Transverse colon (tissue), 4 donors: ENCODE measurements around the gene KLC3. TPM values are rescaled to one million over a fixed set of nuclear protein-coding genes. Genes with fewer than 3 reads are reported as not detected.
"Not testable (repeated sequence)": the region's sequence is repeated elsewhere in the genome, so short reads cannot be mapped to it uniquely, and the experiment has no call there.

ENCODE experiments used
- DNase-seq: peaks from one replicate; pipeline ENCODE4 v3.0.0-alpha.2; 2019
- H3K27ac ChIP-seq, 4 donors: fragments of 200-600 bp; sonication (generic); 2 replicates each; pipeline ENCODE4 v1.5.1; 2016 to 2018; ENCODE audit warnings: inconsistent platforms in 4 of 4
- H3K27me3 ChIP-seq: fragments of 200-600 bp; sonication (generic); 2 replicates; pipeline ENCODE4 v1.5.1; 2017; ENCODE audit warnings: inconsistent platforms
- H3K36me3 ChIP-seq, 4 donors: fragments of 200-600 bp; sonication (generic); 2 replicates each; pipeline ENCODE4 v1.5.1; 2017 to 2019; ENCODE audit warnings: inconsistent platforms in 4 of 4
- H3K4me1 ChIP-seq, 4 donors: fragments of 200-600 bp; sonication (generic); 2 replicates each; pipeline ENCODE4 v1.5.1; 2017 to 2020; ENCODE audit warnings: inconsistent platforms in 4 of 4
- H3K4me3 ChIP-seq, 4 donors: fragments of 200-600 bp; sonication (generic); 1 replicate in 1 of 4; 2 replicates in 3 of 4; pipeline versions ENCODE4 v1.5.1 to v1.6.1; 2017 to 2019; ENCODE audit warnings: inconsistent platforms in 4 of 4
- H3K9me3 ChIP-seq, 2 donors: fragments of 200-600 bp; sonication (generic); 2 replicates each; pipeline ENCODE4 v1.5.1; 2017 to 2019; ENCODE audit warnings: inconsistent platforms in 2 of 2
- EP300 ChIP-seq: sonication (generic); formaldehyde crosslinking; IDR thresholded peaks from one replicate; pipeline ENCODE4 v1.6.1; 2017; ENCODE audit warnings: antibody characterized with exemption, low read depth
- POLR2A ChIP-seq: fragments of 450-650 bp; IDR thresholded peaks from one replicate; pipeline ENCODE4 v1.6.1; 2016; ENCODE audit warnings: antibody characterized with exemption, mild to moderate bottlenecking, moderate library complexity
- POLR2AphosphoS5 ChIP-seq, 3 donors: sonication (generic); formaldehyde crosslinking; IDR thresholded peaks; one replicate each; pipeline ENCODE4 v1.6.1; 2016; ENCODE audit warnings: antibody characterized with exemption in 3 of 3
- WGBS, 2 donors: methylation state at CpG; one replicate each; pipeline ENCODE4 v1.1.5; 2018; ENCODE audit warnings: low coverage in 1 of 2; 5-methylcytosine and 5-hydroxymethylcytosine counted together
- in situ Hi-C, 4 donors: fragments of 200-750 bp; cut with MboI; loops; one replicate each; pipeline versions ENCODE4 v1.15.0 to v1.15.1; 2017; ENCODE audit warnings: low sequenced_read_pairs in 3 of 4, low pct_ligation_motif_present in 1 of 4, low pct_unique_long_range_greater_than_20kb in 1 of 4
- intact Hi-C: fragments of 100-400 bp; cut with DNase I; formaldehyde crosslinking; loops from one replicate; pipeline ENCODE4 v1.15.1; 2023; ENCODE audit warnings: low total_unique reads
- total RNA-seq, 4 donors: library from RNA; depleted of rRNA; stranded (reverse); fragments of >200 nt; gene quantifications; one replicate each; pipeline ENCODE4 v1.1.0, GENCODE V29; 2016
- TF ChIP-seq, protein P1 (sequence below), 5 experiments: fragments of 200-600 bp in 3 of 5; fragments of 450-650 bp in 2 of 5; sonication (generic) in 3 of 5; IDR thresholded peaks; 1 replicate in 2 of 5; 2 replicates in 3 of 5; pipeline ENCODE4 v1.5.1; 2016 to 2017; ENCODE audit warnings: antibody characterized with exemption in 5 of 5, inconsistent platforms in 3 of 5, mild to moderate bottlenecking in 2 of 5, moderate library complexity in 1 of 5

The KLC3 gene
- total RNA-seq, 4 donors from 2014 or later, result not detected

DNA sequence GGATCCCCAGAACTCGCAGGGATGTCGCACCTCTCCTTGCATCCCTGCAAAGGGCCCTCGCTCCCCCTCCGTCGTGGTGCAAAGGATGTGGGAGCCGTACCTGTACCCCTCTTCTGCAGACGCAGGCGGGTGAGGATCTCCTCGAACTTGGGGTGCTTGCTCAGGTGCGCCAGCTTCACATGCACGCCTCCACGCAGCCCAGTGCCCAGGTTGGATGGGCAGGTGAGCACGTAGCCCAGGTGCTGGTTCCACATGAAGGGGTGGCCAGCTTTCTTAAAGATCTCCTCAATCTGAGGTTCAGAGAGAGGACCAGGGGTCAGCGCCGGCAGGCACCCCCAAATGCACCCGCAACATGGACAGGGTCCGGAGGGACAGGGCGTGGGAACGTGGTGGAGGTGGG lies 33.2 kb upstream of the KLC3 start:
- Histone ChIP-seq H3K4me3 (no peak overlapping the region), H3K27me3 (no peaks in the 10 kb centered on the region), H3K36me3 (no peaks in the 10 kb centered on the region), H3K27ac (no peak overlapping the region), H3K4me1 (no peaks in the 10 kb centered on the region), H3K9me3 (no peaks in the 10 kb centered on the region)
- WGBS, 2 donors, result 93% methylated on average over 19 of the region's 19 CpGs; no CpG with 5 or more reads in 1 of the 2 donors
- in situ Hi-C loops, result no loop called here
- DNase-seq, result no peak
- TF ChIP-seq EP300 (no peak), POLR2AphosphoS5 (IDR thresholded peaks at IDR 0.05) (no peak), POLR2A (no peak)
- TF ChIP-seq, protein P1, sequence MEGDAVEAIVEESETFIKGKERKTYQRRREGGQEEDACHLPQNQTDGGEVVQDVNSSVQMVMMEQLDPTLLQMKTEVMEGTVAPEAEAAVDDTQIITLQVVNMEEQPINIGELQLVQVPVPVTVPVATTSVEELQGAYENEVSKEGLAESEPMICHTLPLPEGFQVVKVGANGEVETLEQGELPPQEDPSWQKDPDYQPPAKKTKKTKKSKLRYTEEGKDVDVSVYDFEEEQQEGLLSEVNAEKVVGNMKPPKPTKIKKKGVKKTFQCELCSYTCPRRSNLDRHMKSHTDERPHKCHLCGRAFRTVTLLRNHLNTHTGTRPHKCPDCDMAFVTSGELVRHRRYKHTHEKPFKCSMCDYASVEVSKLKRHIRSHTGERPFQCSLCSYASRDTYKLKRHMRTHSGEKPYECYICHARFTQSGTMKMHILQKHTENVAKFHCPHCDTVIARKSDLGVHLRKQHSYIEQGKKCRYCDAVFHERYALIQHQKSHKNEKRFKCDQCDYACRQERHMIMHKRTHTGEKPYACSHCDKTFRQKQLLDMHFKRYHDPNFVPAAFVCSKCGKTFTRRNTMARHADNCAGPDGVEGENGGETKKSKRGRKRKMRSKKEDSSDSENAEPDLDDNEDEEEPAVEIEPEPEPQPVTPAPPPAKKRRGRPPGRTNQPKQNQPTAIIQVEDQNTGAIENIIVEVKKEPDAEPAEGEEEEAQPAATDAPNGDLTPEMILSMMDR (IDR thresholded peaks at IDR 0.05), result no peak
- intact Hi-C loops, result no loop called here

DNA sequence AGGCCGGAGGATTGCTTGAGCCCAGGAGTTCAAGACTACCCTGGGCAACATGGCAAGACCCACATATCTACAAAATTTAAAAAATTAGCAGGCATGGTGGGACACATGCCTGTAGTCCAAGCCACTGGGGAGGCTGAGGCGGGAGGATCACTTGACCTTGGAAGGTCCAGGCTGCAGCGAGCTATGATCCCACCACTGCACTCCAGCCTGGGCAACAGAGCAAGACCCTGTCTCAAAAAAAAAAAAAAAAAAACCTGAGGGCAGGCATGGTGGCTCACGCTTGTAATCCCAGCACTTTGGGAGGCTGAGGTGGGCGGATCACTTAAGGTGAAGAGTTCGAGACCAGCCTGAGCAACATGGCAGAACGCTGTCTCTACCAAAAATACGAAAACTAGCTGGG lies 31.2 kb upstream of the KLC3 start:
- H3K4me1 ChIP-seq, H3K27me3 ChIP-seq, H3K36me3 ChIP-seq, H3K27ac ChIP-seq, in situ Hi-C loops, H3K9me3 ChIP-seq, intact Hi-C loops, DNase-seq, H3K4me3 ChIP-seq: not testable (repeated sequence)
- 92 to 94% methylated on average over 5 to 8 of the region's 8 CpGs for WGBS, 2 donors

DNA sequence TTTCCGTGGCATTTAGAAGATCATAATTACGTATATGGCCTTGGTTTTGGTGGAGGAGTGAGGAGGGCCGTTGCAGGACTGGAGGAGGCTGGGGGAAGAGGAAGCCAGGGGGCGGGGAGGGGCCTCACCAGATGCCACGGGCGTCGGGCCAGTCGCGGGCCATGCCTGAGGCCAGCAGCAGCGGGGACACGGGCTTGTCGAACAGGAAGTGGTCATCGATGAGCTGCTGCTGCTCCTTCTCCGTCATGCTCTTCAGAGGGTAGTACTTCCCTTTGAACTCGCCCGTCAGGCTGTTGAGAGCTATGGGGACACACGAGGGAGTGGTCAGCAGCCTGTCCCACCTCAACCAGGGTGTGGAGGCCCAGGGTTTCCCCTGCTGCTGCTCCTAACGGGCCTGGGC lies 28.9 kb upstream of the KLC3 start:
- Histone ChIP-seq H3K27ac (no peak overlapping the region), H3K4me1 (no peaks in the 10 kb centered on the region), H3K36me3 (no peaks in the 10 kb centered on the region), H3K27me3 (peaks cover 8% of the 10 kb centered on the region), H3K9me3 (no peaks in the 10 kb centered on the region), H3K4me3 (no peak overlapping the region)
- TF ChIP-seq EP300 (no peak), POLR2AphosphoS5 (IDR thresholded peaks at IDR 0.05) (no peak), POLR2A (no peak)
- TF ChIP-seq, protein P1 (IDR thresholded peaks at IDR 0.05), result no peak
- no peak for DNase-seq
- intact Hi-C loops, result no loop called here
- in situ Hi-C loops, result no loop called here
- WGBS, 2 donors, result 37% methylated on average over 14 of the region's 18 CpGs; no CpG with 5 or more reads in 1 of the 2 donors

DNA sequence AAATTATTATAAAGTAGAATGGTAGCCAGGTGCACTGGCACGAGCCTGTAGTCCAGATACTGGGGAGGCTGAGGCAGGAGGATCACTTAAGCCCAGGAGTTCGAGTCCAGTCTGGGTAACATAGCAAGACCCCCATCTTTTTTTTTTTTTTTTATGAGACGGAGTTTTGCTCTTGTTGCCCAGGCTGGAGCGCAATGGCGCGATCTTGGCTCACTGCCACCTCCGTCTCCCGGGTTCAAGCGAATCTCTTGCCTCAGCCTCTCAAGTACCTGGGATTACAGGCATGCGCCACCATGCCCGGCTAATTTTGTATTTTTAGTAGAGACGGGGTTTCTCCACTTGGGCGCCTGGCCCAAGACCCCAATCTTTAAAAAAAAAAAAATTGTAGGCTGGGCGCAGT lies 28.3 kb upstream of the KLC3 start:
- H3K36me3 ChIP-seq, H3K4me3 ChIP-seq, H3K9me3 ChIP-seq, H3K27ac ChIP-seq, H3K4me1 ChIP-seq, DNase-seq, intact Hi-C loops, in situ Hi-C loops: not testable (repeated sequence)
- peaks cover 14% of the 10 kb centered on the region for H3K27me3 ChIP-seq
- 91% methylated on average over 14 of the region's 14 CpGs; no CpG with 5 or more reads in 1 of the 2 donors for WGBS, 2 donors

DNA sequence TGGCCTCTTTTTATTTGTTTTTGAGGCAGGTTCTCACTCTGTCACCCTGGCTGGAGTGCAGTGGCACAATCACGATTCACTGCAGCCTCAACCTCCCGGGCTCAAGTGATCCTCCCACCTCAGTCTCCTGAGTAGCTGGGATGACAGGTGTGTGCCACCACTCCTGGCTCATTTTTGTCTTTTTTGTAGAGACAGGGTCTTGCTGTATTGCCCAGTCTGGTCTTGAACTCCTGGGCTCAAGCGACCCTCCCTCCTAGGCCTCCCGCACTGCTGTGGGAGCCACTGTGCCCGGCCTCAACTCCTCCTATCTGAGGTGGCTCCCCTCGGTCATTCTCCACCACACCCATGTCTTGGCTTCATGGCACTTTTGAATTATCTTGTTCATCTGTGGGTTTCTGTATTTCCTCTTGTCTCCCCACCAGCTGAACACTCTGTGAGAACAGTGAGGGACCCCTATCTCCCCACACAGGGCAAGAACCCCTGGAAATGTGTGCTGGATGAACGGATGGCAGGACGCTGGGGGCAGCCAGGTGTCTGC lies 25.8 kb upstream of the KLC3 start:
- no peak for DNase-seq
- intact Hi-C loops (no loop called here), in situ Hi-C loops (no loop called here)
- Histone ChIP-seq H3K4me1 (no peaks in the 10 kb centered on the region), H3K4me3 (no peak overlapping the region), H3K36me3 (no peaks in the 10 kb centered on the region), H3K9me3 (no peaks in the 10 kb centered on the region), H3K27ac (no peak overlapping the region), H3K27me3 (peaks cover 21% of the 10 kb centered on the region)
- TF ChIP-seq, protein P1 (IDR thresholded peaks at IDR 0.05), result no peak
- no peak for TF ChIP-seq POLR2AphosphoS5 (IDR thresholded peaks at IDR 0.05)
- TF ChIP-seq EP300, result no peak
- TF ChIP-seq POLR2A, result no peak
- 63% methylated on average over 8 of the region's 8 CpGs; no CpG with 5 or more reads in 1 of the 2 donors for WGBS, 2 donors
